ENCODE measurements around the gene ADARB2.
"Not testable (repeated sequence)": the region's sequence is repeated elsewhere in the genome, so short reads cannot be mapped to it uniquely, and the experiment has no call there.

The ADARB2 gene

GRCh38 chr10:1173091-1173490 is 564.2 kb downstream of the ADARB2 start:
- FAIRE-seq: no peak

GRCh38 chr10:1172256-1172984 is 564.9 kb downstream of the ADARB2 start:
- no peak for FAIRE-seq

GRCh38 chr10:1171586-1171985 is 565.7 kb downstream of the ADARB2 start:
- no peak for FAIRE-seq

GRCh38 chr10:1171182-1171581 is 566.1 kb downstream of the ADARB2 start:
- FAIRE-seq: no peak

- no peak for FAIRE-seq
These were observed 566.5 kb downstream of the ADARB2 start for GRCh38 chr10:1170867-1171180.

- no peak for FAIRE-seq
These were observed 567.1 kb downstream of the ADARB2 start for GRCh38 chr10:1169981-1170866.

- no peak for FAIRE-seq
These were observed 568.0 kb downstream of the ADARB2 start for GRCh38 chr10:1169186-1169885.

GRCh38 chr10:1168763-1169162 is 568.6 kb downstream of the ADARB2 start:
- FAIRE-seq: no peak

- FAIRE-seq: no peak
These were observed 570.5 kb downstream of the ADARB2 start for GRCh38 chr10:1166828-1167275.

- no peak for FAIRE-seq
These were observed 571.1 kb downstream of the ADARB2 start for GRCh38 chr10:1166101-1166827.

GRCh38 chr10:1163831-1164230 is 573.5 kb downstream of the ADARB2 start:
- FAIRE-seq: no peak

GRCh38 chr10:1163204-1163660 is 574.1 kb downstream of the ADARB2 start:
- no peak for FAIRE-seq

GRCh38 chr10:1162481-1163203 is 574.7 kb downstream of the ADARB2 start:
- no peak for FAIRE-seq

- FAIRE-seq: not testable (repeated sequence)
These were observed 576.0 kb downstream of the ADARB2 start for GRCh38 chr10:1161315-1161673.

GRCh38 chr10:1160561-1161314 is 576.6 kb downstream of the ADARB2 start:
- no peak for FAIRE-seq

GRCh38 chr10:1159131-1160061 is 577.9 kb downstream of the ADARB2 start:
- no peak for FAIRE-seq

- FAIRE-seq: not testable (repeated sequence)
These were observed 578.8 kb downstream of the ADARB2 start for GRCh38 chr10:1158536-1158935.

GRCh38 chr10:1158066-1158465 is 579.3 kb downstream of the ADARB2 start:
- FAIRE-seq: no peak

GRCh38 chr10:1157615-1157933 is 579.8 kb downstream of the ADARB2 start:
- no peak for FAIRE-seq

- no peak for FAIRE-seq
These were observed 580.3 kb downstream of the ADARB2 start for GRCh38 chr10:1156921-1157614.
